Measurements from ENCODE around the gene CHMP6.
A peak's percentile ranks its signal among the peaks of the same experiment; 100 is the strongest.

Gene CHMP6

DNA sequence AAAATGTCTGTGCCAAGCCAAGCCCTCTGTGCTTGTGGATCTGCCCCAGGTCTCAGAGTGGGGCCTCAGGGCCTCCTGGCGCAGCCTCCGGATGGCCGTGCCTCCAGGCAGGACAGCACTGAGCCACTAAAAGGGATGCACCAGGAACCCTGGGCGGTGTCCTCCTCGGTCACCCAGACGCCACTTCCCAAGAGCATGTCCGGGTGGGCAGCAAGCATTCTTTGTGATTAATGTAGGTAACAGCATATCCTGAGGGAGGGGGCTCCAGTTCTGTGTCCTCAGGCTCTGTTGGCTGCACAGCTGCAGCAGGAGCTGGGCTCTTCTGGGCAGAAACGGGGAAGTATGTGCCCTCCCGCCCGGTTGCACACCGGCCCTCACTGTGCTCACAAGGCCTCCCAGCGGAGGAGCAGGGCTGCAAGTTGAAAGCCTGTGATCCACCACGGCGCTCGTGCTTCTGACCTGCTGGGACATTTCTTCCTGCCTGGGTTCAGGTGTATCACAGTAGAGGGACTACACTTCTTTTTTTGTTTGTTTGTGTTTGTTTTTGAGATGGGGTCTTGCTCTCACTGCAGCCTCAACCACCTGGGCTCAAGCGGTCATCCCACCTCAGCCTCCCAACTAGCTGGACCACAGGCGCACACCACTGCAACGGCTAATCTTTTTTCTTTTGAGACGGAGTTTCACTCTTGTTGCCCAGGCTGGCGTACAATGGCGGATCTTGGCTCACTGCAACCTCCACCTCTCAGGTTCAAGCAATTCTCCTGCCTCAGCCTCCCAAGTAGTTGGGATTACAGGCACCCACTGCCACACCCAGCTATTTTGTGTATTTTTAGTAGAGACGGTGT is 37.9 kb upstream of the CHMP6 start:
- no peaks in the 10 kb centered on the region for H3K27me3 ChIP-seq (ENCODE audit: control insufficient read depth in 3 of 3, insufficient read depth in 3 of 3, low read depth in 1 of 3, low read length in 3 of 3)

DNA sequence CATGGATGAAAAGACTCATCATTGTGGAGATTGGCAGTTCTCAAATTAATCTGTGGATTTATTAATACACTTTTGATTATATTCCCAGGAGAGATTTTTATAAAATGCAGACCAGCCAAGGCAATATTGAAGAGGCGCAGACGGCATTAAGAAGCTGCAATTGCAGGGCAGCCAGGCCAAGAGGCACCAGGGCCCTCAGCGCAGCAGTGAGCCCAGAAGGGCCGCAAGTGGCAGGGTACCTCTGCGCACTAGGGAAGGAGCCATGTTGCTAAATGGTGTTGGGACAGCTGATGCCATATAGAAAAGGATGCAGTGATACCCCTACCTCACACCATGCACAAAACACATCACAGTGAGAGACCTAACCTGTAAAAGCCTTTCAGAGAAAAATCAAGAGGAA is 36.6 kb upstream of the CHMP6 start:
- Histone ChIP-seq H3K79me1 (ENCODE audit: low read depth, low read length) (peaks cover 3% of the 10 kb centered on the region), H2BK12ac (ENCODE audit: low read length) (no peak overlapping the region), H2AK5ac (ENCODE audit: low read depth, low read length) (no peak overlapping the region), H4K8ac (ENCODE audit: low read depth, low read length) (no peak overlapping the region), H3K4me3 (ENCODE audit: low read length in 2 of 2) (no peak overlapping the region), H2AFZ (ENCODE audit: low read length) (no peak overlapping the region), H3K14ac (ENCODE audit: low read length) (no peak overlapping the region), H3K27ac (replicated peaks; ENCODE audit: low read length) (no peak overlapping the region), H3K18ac (ENCODE audit: low read length) (no peak overlapping the region), H3K27me3 (ENCODE audit: control insufficient read depth in 3 of 3, insufficient read depth in 3 of 3, low read depth in 1 of 3, low read length in 3 of 3) (no peaks in the 10 kb centered on the region), H4K91ac (ENCODE audit: low read depth, low read length, poor library complexity) (no peak overlapping the region), H3K9ac (ENCODE audit: low read depth, low read length, poor library complexity) (no peak overlapping the region), H3K4ac (ENCODE audit: low read length) (no peak overlapping the region), H2BK120ac (ENCODE audit: low read depth, low read length) (no peak overlapping the region), H3K4me2 (ENCODE audit: insufficient read depth, low read length, poor library complexity, severe bottlenecking) (no peak overlapping the region), H3K9me3 (replicated peaks in 1 of 2; ENCODE audit: control insufficient read depth in 2 of 2, insufficient read depth in 1 of 2, low read depth in 1 of 2, low read length in 2 of 2) (peaks cover 3% of the 10 kb centered on the region in 2 donors), H3K23ac (ENCODE audit: low read depth, low read length, poor library complexity) (no peak overlapping the region), H2BK5ac (ENCODE audit: low read length) (no peak overlapping the region), H3K36me3 (replicated peaks in 1 of 2; ENCODE audit: control insufficient read depth in 2 of 2, insufficient read depth in 2 of 2, low read length in 2 of 2) (peaks cover 2 to 29% of the 10 kb centered on the region in 2 donors), H2BK15ac (ENCODE audit: low read length) (no peak overlapping the region), H3K4me1 (ENCODE audit: control insufficient read depth in 2 of 2, insufficient read depth in 1 of 2, low read depth in 1 of 2, low read length in 2 of 2) (peaks cover 0 to 16% of the 10 kb centered on the region in 2 donors)
- DNase-seq (ENCODE audit: low spot score): no peak
- no CpG with 5 or more reads among the region's 5 CpGs for WGBS, 2 donors (ENCODE audit: extremely low coverage in 2 of 2, insufficient read length in 2 of 2, insufficient replicate concordance in 1 of 2)

More for the DNA sequence above, 37.9 kb upstream of the CHMP6 start:
- WGBS, 2 donors (ENCODE audit: extremely low coverage in 2 of 2, insufficient read length in 2 of 2, insufficient replicate concordance in 1 of 2): no CpG with 5 or more reads among the region's 22 CpGs
- Histone ChIP-seq H4K8ac (ENCODE audit: low read depth, low read length) (no peak overlapping the region), H2BK120ac (ENCODE audit: low read depth, low read length) (no peak overlapping the region), H3K79me1 (ENCODE audit: low read depth, low read length) (peaks cover 2% of the 10 kb centered on the region), H2BK15ac (ENCODE audit: low read length) (no peak overlapping the region), H3K9ac (ENCODE audit: low read depth, low read length, poor library complexity) (no peak overlapping the region), H3K27ac (replicated peaks; ENCODE audit: low read length) (no peak overlapping the region), H3K4ac (ENCODE audit: low read length) (no peak overlapping the region), H3K36me3 (replicated peaks in 1 of 2; ENCODE audit: control insufficient read depth in 2 of 2, insufficient read depth in 2 of 2, low read length in 2 of 2) (peaks cover 2 to 31% of the 10 kb centered on the region in 2 donors), H2AK5ac (ENCODE audit: low read depth, low read length) (no peak overlapping the region), H3K14ac (ENCODE audit: low read length) (no peak overlapping the region), H3K9me3 (replicated peaks in 1 of 2; ENCODE audit: control insufficient read depth in 2 of 2, insufficient read depth in 1 of 2, low read depth in 1 of 2, low read length in 2 of 2) (peaks cover 3% of the 10 kb centered on the region in 2 donors), H3K4me2 (ENCODE audit: insufficient read depth, low read length, poor library complexity, severe bottlenecking) (no peak overlapping the region), H3K23ac (ENCODE audit: low read depth, low read length, poor library complexity) (peak overlapping the region; percentile 69), H3K4me3 (ENCODE audit: low read length in 2 of 2) (no peak overlapping the region), H2BK12ac (ENCODE audit: low read length) (peak overlapping the region; percentile 8), H4K91ac (ENCODE audit: low read depth, low read length, poor library complexity) (no peak overlapping the region), H3K18ac (ENCODE audit: low read length) (peak overlapping the region; percentile 54), H3K4me1 (ENCODE audit: control insufficient read depth in 2 of 2, insufficient read depth in 1 of 2, low read depth in 1 of 2, low read length in 2 of 2) (peaks cover 0 to 12% of the 10 kb centered on the region in 2 donors), H2BK5ac (ENCODE audit: low read length) (peak overlapping the region; percentile 73), H2AFZ (ENCODE audit: low read length) (no peak overlapping the region)
- DNase-seq (ENCODE audit: low spot score): no peak

DNA sequence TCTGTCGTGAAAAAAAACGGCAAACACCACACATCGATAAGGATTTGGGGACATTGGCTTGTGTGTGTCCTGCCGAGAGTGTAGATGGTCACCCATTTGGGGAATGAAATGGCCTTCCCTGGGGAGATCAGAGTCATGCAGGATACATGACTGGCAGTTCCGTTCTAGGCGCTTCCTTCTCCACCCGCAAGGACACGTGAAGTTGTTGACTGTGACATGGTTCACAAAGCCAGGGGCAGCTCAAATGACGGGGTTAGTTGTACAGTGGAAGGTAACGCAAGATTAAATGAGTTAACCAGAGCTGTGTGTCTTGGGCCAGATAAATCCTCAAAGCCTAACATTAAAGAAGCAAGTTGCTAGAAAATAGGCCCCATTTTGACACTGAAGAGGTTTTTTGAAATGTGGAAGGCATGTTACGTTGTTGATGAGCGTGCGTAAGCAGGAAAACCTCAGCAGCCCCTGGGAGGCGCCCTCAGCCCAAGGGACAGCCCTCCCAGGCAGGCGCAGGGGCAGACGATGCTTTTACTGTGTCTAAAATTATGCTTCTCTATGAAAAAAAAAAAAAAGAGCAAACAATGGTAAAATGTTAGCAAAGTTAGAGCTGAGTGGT is 35.9 kb upstream of the CHMP6 start:
- H2AK5ac ChIP-seq (ENCODE audit: low read depth, low read length): no peak overlapping the region

More for the DNA sequence above, 35.9 kb upstream of the CHMP6 start:
- H2BK15ac ChIP-seq (ENCODE audit: low read length): no peak overlapping the region
- H3K4me2 ChIP-seq (ENCODE audit: insufficient read depth, low read length, poor library complexity, severe bottlenecking): no peak overlapping the region
- no CpG with 5 or more reads among the region's 16 CpGs for WGBS, 2 donors (ENCODE audit: extremely low coverage in 2 of 2, insufficient read length in 2 of 2, insufficient replicate concordance in 1 of 2)
- H3K23ac ChIP-seq (ENCODE audit: low read depth, low read length, poor library complexity): no peak overlapping the region
- no peak overlapping the region for H2BK120ac ChIP-seq (ENCODE audit: low read depth, low read length)
- H3K79me1 ChIP-seq (ENCODE audit: low read depth, low read length): peaks cover 8% of the 10 kb centered on the region
- H3K27me3 ChIP-seq (ENCODE audit: control insufficient read depth in 3 of 3, insufficient read depth in 3 of 3, low read depth in 1 of 3, low read length in 3 of 3): no peaks in the 10 kb centered on the region
- H2BK5ac ChIP-seq (ENCODE audit: low read length): no peak overlapping the region
- no peak overlapping the region for H4K8ac ChIP-seq (ENCODE audit: low read depth, low read length)
- DNase-seq (ENCODE audit: low spot score): no peak
- no peak overlapping the region for H2BK12ac ChIP-seq (ENCODE audit: low read length)
- no peak overlapping the region for H4K91ac ChIP-seq (ENCODE audit: low read depth, low read length, poor library complexity)
- no peak overlapping the region for H3K14ac ChIP-seq (ENCODE audit: low read length)
- H3K9ac ChIP-seq (ENCODE audit: low read depth, low read length, poor library complexity): no peak overlapping the region
- H2AFZ ChIP-seq (ENCODE audit: low read length): no peak overlapping the region
- H3K4ac ChIP-seq (ENCODE audit: low read length): no peak overlapping the region
- peaks cover 3% of the 10 kb centered on the region in 2 donors for H3K9me3 ChIP-seq (replicated peaks in 1 of 2; ENCODE audit: control insufficient read depth in 2 of 2, insufficient read depth in 1 of 2, low read depth in 1 of 2, low read length in 2 of 2)
- H3K36me3 ChIP-seq (replicated peaks in 1 of 2; ENCODE audit: control insufficient read depth in 2 of 2, insufficient read depth in 2 of 2, low read length in 2 of 2): peaks cover 7 to 23% of the 10 kb centered on the region in 2 donors
- H3K4me1 ChIP-seq (ENCODE audit: control insufficient read depth in 2 of 2, insufficient read depth in 1 of 2, low read depth in 1 of 2, low read length in 2 of 2): peaks cover 0 to 16% of the 10 kb centered on the region in 2 donors
- H3K18ac ChIP-seq (ENCODE audit: low read length): no peak overlapping the region
- H3K27ac ChIP-seq (replicated peaks; ENCODE audit: low read length): no peak overlapping the region
- H3K4me3 ChIP-seq (ENCODE audit: low read length in 2 of 2): no peak overlapping the region
